Neural crest cell (in vitro differentiated cells): ENCODE data around the gene KLF9. TPM values are rescaled to one million over a fixed set of nuclear protein-coding genes. Genes with fewer than 3 reads are reported as not detected.
A peak's percentile ranks its signal among the peaks of the same experiment; 100 is the strongest.

Experiments used
- DNase-seq: peaks from one replicate; pipeline ENCODE4 v3.0.0; 2021; ENCODE audit warnings: low read depth, mixed read lengths, low spot score
- H3K27ac Mint-ChIP-seq: one replicate; pipeline ENCODE4 v1.8.0; 2021; ENCODE audit warnings: mild to moderate bottlenecking, mixed read lengths; ENCODE audit not compliant: unreplicated experiment
- H3K27me3 Mint-ChIP-seq: 2 replicates; pipeline ENCODE4 v1.8.0; 2021; ENCODE audit warnings: low read depth, mild to moderate bottlenecking, mixed read lengths
- H3K36me3 Mint-ChIP-seq: 2 replicates; pipeline ENCODE4 v1.8.0; 2021; ENCODE audit warnings: low read depth, mild to moderate bottlenecking, mixed read lengths
- H3K4me1 Mint-ChIP-seq: 2 replicates; pipeline ENCODE4 v1.8.0; 2021; ENCODE audit warnings: mixed read lengths
- H3K4me3 Mint-ChIP-seq: one replicate; pipeline ENCODE4 v1.8.0; 2021; ENCODE audit warnings: mild to moderate bottlenecking, mixed read lengths
- H3K9me3 Mint-ChIP-seq: 2 replicates; pipeline ENCODE4 v1.8.0; 2021; ENCODE audit warnings: mixed read lengths
- CTCF ChIP-seq: fragments of 200-600 bp; sonication (generic); conservative IDR thresholded peaks from 2 replicates; pipeline ENCODE4 v1.5.0; 2021; ENCODE audit warnings: antibody characterized with exemption, mild to moderate bottlenecking
- total RNA-seq: library from RNA; stranded (reverse); gene quantifications from 2 replicates; pipeline ENCODE4 v1.2.1, GENCODE V29; 2021

KLF9 gene
- total RNA-seq, 1 donor from 2014 or later = 0.19 TPM

GRCh38 chr9:70411121-70411929 is 3.1 kb downstream of the KLF9 start:
- Mint-ChIP-seq H3K9me3 (no peaks in the 10 kb centered on the region), H3K4me3 (peak overlapping the region; percentile 17), H3K4me1 (peaks cover 28% of the 10 kb centered on the region), H3K27ac (no peak overlapping the region), H3K27me3 (peaks cover 64% of the 10 kb centered on the region), H3K36me3 (no peaks in the 10 kb centered on the region)
- TF ChIP-seq CTCF = no peak
- no peak for DNase-seq

- Mint-ChIP-seq H3K9me3 (no peaks in the 10 kb centered on the region), H3K4me3 (no peak overlapping the region), H3K36me3 (no peaks in the 10 kb centered on the region), H3K27ac (no peak overlapping the region), H3K4me1 (peaks cover 35% of the 10 kb centered on the region), H3K27me3 (peaks cover 58% of the 10 kb centered on the region)
- no peak for DNase-seq
- no peak for TF ChIP-seq CTCF
These were observed 4.1 kb downstream of the KLF9 start for GRCh38 chr9:70410368-70410767.

- Mint-ChIP-seq H3K27ac (no peak overlapping the region), H3K36me3 (no peaks in the 10 kb centered on the region), H3K27me3 (peaks cover 52% of the 10 kb centered on the region), H3K4me1 (peaks cover 35% of the 10 kb centered on the region), H3K4me3 (no peak overlapping the region), H3K9me3 (no peaks in the 10 kb centered on the region)
- DNase-seq = no peak
- no peak for TF ChIP-seq CTCF
These were observed 4.7 kb downstream of the KLF9 start for GRCh38 chr9:70409800-70410199.

- H3K27ac Mint-ChIP-seq = no peak overlapping the region
- no peak overlapping the region for H3K4me3 Mint-ChIP-seq
- H3K9me3 Mint-ChIP-seq = no peaks in the 10 kb centered on the region
- DNase-seq = no peak
- peaks cover 47% of the 10 kb centered on the region for H3K27me3 Mint-ChIP-seq
- no peaks in the 10 kb centered on the region for H3K36me3 Mint-ChIP-seq
- TF ChIP-seq CTCF = no peak
- peaks cover 30% of the 10 kb centered on the region for H3K4me1 Mint-ChIP-seq
These were observed 5.2 kb downstream of the KLF9 start for GRCh38 chr9:70409280-70409679.

- no peaks in the 10 kb centered on the region for H3K36me3 Mint-ChIP-seq
These were observed 5.9 kb downstream of the KLF9 start for GRCh38 chr9:70408393-70409040.

More at GRCh38 chr9:70408393-70409040, 5.9 kb downstream of the KLF9 start:
- Mint-ChIP-seq H3K27me3 (peaks cover 39% of the 10 kb centered on the region), H3K4me3 (no peak overlapping the region), H3K4me1 (peaks cover 23% of the 10 kb centered on the region), H3K9me3 (no peaks in the 10 kb centered on the region), H3K27ac (no peak overlapping the region)
- no peak for TF ChIP-seq CTCF
- no peak for DNase-seq
